Subcutaneous adipose tissue (tissue), 4 donors: ENCODE data around the gene COX8C. TPM values are rescaled to one million over a fixed set of nuclear protein-coding genes. Genes with fewer than 3 reads are reported as not detected.

Source experiments
- CTCF ChIP-seq: fragments of 450-650 bp; IDR thresholded peaks from one replicate; pipeline ENCODE4 v1.5.1; 2016; ENCODE audit warnings: low read depth, mild to moderate bottlenecking, control low read depth, antibody characterized with exemption, moderate library complexity
- total RNA-seq, 4 donors: library from RNA; depleted of rRNA; stranded (reverse); fragments of >200 nt; gene quantifications; one replicate each; pipeline ENCODE4 v1.1.0, GENCODE V29; 2016

The COX8C gene
- total RNA-seq, 4 donors from 2014 or later = not detected

- TF ChIP-seq CTCF = no peak
These were observed 23.3 kb upstream of the COX8C start for GRCh38 chr14:93323600-93324174.

- TF ChIP-seq CTCF = no peak
These were observed 20.8 kb upstream of the COX8C start for GRCh38 chr14:93326196-93326595.

GRCh38 chr14:93328546-93328945 lies 18.4 kb upstream of the COX8C start:
- TF ChIP-seq CTCF = no peak

GRCh38 chr14:93329965-93330608 lies 16.9 kb upstream of the COX8C start:
- no peak for TF ChIP-seq CTCF

DNA sequence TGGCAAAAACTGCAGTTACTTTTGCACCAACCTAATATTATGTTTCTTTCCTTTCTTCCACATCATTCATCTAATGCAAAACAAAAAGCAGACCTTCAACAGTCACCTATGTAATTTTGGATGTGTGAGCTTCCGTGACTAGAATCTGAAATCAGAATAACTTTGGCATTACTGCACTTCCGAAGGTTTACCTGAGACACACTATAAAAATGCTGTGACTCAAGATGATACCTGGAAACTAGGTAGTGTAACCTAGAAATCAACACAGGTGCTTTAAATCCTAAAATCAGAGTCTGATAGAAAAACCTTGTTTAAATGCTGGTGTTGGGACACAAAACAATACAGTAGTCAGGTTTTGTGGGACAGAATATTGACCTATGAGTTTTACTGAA lies 16.4 kb upstream of the COX8C start:
- TF ChIP-seq CTCF = no peak

DNA sequence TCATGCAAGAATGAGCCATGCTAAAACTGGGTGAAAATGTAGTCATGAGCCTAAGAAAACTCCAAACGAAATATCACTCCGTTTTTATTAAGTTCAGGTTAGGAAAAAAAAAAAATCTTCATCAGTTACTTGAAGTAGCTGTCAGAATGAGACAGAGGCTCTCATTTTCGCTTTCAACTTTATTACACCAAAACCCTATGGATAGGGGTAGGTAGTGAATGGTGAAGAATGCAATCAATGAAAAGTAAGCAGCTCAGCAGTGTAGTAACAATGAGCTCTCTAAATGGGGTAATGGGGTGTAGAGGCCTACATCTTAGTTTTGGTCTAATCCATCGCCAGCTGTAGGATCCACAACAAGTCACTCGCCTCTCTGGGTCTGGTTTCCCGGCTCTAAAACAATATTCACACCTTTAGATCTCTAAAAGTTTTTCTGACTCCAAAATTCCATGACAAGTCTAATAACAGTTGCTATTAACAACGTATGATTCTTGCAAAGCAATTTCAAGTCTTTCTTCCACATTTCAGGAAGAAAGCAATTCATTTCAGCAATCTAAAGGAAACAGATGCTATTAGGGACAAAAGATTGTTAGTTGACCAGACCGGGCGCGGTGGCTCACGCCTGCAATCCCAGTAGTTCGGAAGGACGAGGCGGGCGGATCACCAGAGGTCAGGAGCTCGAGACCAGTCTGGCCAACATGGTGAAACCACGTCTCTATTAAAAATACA lies 15.8 kb upstream of the COX8C start:
- no peak for TF ChIP-seq CTCF

DNA sequence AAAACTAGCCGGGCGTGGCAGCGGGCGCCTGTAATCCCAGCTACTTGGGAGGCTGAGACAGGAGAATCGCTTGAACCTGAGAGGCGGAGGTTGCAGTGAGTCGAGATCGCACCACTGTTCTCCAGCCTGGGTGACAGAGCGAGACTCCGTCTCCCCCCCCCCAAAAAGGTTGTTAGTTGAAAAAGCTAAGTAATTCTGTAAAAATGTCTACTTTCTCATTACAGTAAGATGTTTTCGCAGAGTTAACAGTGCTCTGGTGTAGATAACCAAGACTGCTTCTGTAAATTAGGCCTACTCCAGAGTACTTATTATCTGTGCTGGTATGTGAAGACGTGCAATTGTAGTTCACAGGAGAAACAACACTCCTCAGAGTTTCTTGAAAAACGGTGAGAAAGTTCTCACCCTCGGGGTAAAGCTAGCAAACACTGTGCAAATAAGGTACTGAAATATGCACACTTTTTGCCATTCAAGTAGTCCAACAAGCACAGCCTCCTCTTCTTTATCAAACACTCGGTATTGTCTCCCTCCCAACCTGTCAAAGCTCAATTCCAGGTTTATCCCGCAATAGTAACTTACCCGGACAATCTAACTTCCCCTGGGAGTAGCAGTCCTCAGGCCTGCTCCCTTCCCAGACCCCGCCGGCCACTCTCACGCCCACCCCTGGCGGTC lies 15.1 kb upstream of the COX8C start:
- TF ChIP-seq CTCF = no peak
